SH-SY5Y (cell line): ENCODE results near the gene SSPN.

Experiments
- GATA2 ChIP-seq: IDR thresholded peaks from 2 replicates; pipeline ENCODE4 v1.6.1; 2011; ENCODE audit warnings: mild to moderate bottlenecking, low read depth, low read length
- GATA3 ChIP-seq: IDR thresholded peaks from 2 replicates; pipeline ENCODE4 v1.6.1; 2011; ENCODE audit warnings: low read depth, mild to moderate bottlenecking, low read length, moderate library complexity

GRCh38 chr12:26187014-26187798 lies 8.2 kb upstream of the SSPN start:
- TF ChIP-seq GATA3, result no peak
- no peak for TF ChIP-seq GATA2
